ENCODE results near the gene BCL11B.

DNA sequence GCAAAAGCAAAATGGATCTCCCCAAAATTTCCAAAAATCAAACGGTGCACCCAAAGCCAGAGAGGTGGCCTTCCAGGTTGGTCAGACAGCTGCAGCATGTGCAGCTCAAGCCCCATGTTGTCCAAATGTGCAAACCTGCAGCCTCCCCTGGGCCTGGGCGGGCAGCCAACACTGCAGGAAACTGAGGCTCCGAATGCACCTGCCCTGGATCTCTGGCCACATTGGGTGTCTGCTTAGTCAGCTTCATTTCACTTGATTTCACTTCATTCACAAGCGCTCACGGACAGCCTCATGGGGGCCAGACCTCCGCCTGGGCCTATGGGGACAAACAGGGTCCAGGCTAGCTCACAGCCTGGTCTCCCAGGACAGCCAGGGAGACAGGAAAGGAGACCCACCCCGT is 59.8 kb downstream of the BCL11B start:
- TF ChIP-seq, protein P1, sequence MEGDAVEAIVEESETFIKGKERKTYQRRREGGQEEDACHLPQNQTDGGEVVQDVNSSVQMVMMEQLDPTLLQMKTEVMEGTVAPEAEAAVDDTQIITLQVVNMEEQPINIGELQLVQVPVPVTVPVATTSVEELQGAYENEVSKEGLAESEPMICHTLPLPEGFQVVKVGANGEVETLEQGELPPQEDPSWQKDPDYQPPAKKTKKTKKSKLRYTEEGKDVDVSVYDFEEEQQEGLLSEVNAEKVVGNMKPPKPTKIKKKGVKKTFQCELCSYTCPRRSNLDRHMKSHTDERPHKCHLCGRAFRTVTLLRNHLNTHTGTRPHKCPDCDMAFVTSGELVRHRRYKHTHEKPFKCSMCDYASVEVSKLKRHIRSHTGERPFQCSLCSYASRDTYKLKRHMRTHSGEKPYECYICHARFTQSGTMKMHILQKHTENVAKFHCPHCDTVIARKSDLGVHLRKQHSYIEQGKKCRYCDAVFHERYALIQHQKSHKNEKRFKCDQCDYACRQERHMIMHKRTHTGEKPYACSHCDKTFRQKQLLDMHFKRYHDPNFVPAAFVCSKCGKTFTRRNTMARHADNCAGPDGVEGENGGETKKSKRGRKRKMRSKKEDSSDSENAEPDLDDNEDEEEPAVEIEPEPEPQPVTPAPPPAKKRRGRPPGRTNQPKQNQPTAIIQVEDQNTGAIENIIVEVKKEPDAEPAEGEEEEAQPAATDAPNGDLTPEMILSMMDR (IDR thresholded peaks at IDR 0.05) = no peak
- TF ChIP-seq EZH2 (IDR thresholded peaks at IDR 0.05) = no peak

All from neural progenitor cell (in vitro differentiated cells).